K562 (cell line): ENCODE measurements around the gene TUT1. TPM values are rescaled to one million over a fixed set of nuclear protein-coding genes. Genes with fewer than 3 reads are reported as not detected.

Experiments used
- ATAC-seq: fragments of 200-7000 bp; cut with Tn5 transposase; 3 replicates; pipeline ENCODE4 v1.9.1; 2020; ENCODE audit warnings: moderate library complexity
- BruUV-seq: library from RNA; stranded (reverse); fragments of 400-500 nt; replicated peaks from 2 replicates; lab custom pipeline; 2021; lab: Mats Ljungman, UMichigan
- CTCF ChIA-PET: fragments of 300-600 bp; formaldehyde crosslinking; extraction: SDS; loops from one replicate; lab custom pipeline; 2021; ENCODE audit warnings: low intra/inter-chr PET ratio; lab: Yijun Ruan, JAX
- POLR2A ChIA-PET: fragments of 300-600, 350-650 bp; sonication (Branson Sonifier 250); formaldehyde crosslinking; extraction: SDS; loops from one replicate; lab custom pipeline; 2021; ENCODE audit warnings: antibody characterized with exemption, inconsistent platforms; lab: Yijun Ruan, JAX
- DNase-seq, 4 experiments: peaks; one replicate each; pipeline versions ENCODE4 v3.0.0 to v3.0.0-alpha.2; 2011 to 2018; ENCODE audit warnings: low spot score in 3 of 4, mixed read lengths in 3 of 4; ENCODE audit errors: extremely low read depth in 1 of 4
- FAIRE-seq: peaks from 2 replicates; lab custom pipeline; 2011; peaks lifted over from hg19 to GRCh38; lab: Jason Lieb, UNC
- H2AFZ ChIP-seq: 2 replicates; pipeline ENCODE4 v1.6.0; 2011; ENCODE audit warnings: low read depth, low read length, control low read depth, inconsistent platforms
- H3K27ac ChIP-seq: fragments of 200-600 bp; 3 replicates; pipeline ENCODE4 v1.8.0; 2011; ENCODE audit warnings: low read depth, mild to moderate bottlenecking, control low read depth, inconsistent platforms, low read length, moderate library complexity, mixed read lengths; ENCODE audit errors: extremely low read depth
- H3K27me3 ChIP-seq, 2 experiments: fragments of 300-600 bp in 1 of 2; 2 replicates in 1 of 2; 3 replicates in 1 of 2; pipeline versions ENCODE4 v1.6.0 to v1.8.0; 2011; ENCODE audit warnings: inconsistent platforms in 2 of 2, low read length in 2 of 2, mild to moderate bottlenecking in 1 of 2, mixed read lengths in 1 of 2, moderate library complexity in 1 of 2; ENCODE audit not compliant: control insufficient read depth in 2 of 2, insufficient read depth in 2 of 2
- H3K36me3 ChIP-seq: fragments of 300-600 bp; 3 replicates; pipeline ENCODE4 v1.8.0; 2011; ENCODE audit warnings: mild to moderate bottlenecking, low read length, inconsistent platforms; ENCODE audit not compliant: control insufficient read depth, insufficient read depth
- H3K4me1 ChIP-seq, 2 experiments: fragments of 200-600 bp in 1 of 2; replicated peaks in 1 of 2; 2 replicates in 1 of 2; 3 replicates in 1 of 2; pipeline versions ENCODE4 v1.5.1 to v1.8.0; 2011; ENCODE audit warnings: inconsistent platforms in 2 of 2, low read length in 2 of 2, mild to moderate bottlenecking in 1 of 2, mixed read lengths in 1 of 2, moderate library complexity in 1 of 2; ENCODE audit not compliant: control insufficient read depth in 2 of 2, insufficient read depth in 2 of 2
- H3K4me2 ChIP-seq: 2 replicates; pipeline ENCODE4 v1.6.1; 2011; ENCODE audit warnings: low read length, control low read depth, inconsistent platforms, mixed read lengths; ENCODE audit not compliant: insufficient read depth
- H3K4me3 ChIP-seq: fragments of 200-600 bp; sonication (generic), shearing (Covaris generic); 2 replicates; pipeline ENCODE4 v1.5.1; 2016; ENCODE audit warnings: control low read depth, inconsistent platforms
- H3K79me2 ChIP-seq: fragments of 200-600 bp; 3 replicates; pipeline ENCODE4 v1.8.0; 2011; ENCODE audit warnings: low read length, inconsistent platforms; ENCODE audit not compliant: control insufficient read depth, insufficient read depth
- H3K9ac ChIP-seq, 2 experiments: 2 replicates each; pipeline versions ENCODE4 v1.6.0 to v1.6.1; 2011; ENCODE audit warnings: low read depth in 2 of 2, low read length in 2 of 2, control low read depth in 1 of 2, inconsistent platforms in 1 of 2, mild to moderate bottlenecking in 1 of 2, mixed read lengths in 1 of 2; ENCODE audit not compliant: insufficient read depth in 1 of 2
- H3K9me1 ChIP-seq: one replicate; pipeline ENCODE4 v1.6.0; 2011; ENCODE audit warnings: inconsistent platforms, mild to moderate bottlenecking, low read length, moderate library complexity; ENCODE audit not compliant: control insufficient read depth, insufficient read depth
- H3K9me3 ChIP-seq: replicated peaks from 2 replicates; pipeline ENCODE4 v1.5.1; 2011; ENCODE audit warnings: low read depth, low read length, inconsistent platforms; ENCODE audit not compliant: control insufficient read depth, insufficient read depth
- H4K20me1 ChIP-seq: replicated peaks from 2 replicates; pipeline ENCODE4 v1.6.1; 2011; ENCODE audit warnings: low read length, inconsistent platforms, mixed read lengths; ENCODE audit not compliant: control insufficient read depth, insufficient read depth
- CREB1 ChIP-seq, 2 experiments: sonication (generic) in 1 of 2; formaldehyde crosslinking in 1 of 2; IDR thresholded peaks; 2 replicates each; pipeline versions ENCODE4 v1.6.1 to v1.8.0; 2012 to 2022; ENCODE audit warnings: inconsistent platforms in 1 of 2, mild to moderate bottlenecking in 1 of 2, missing genetic modification reagents in 1 of 2, moderate library complexity in 1 of 2
- CTCF ChIP-seq, 3 experiments: IDR thresholded peaks in 2 of 3; conservative IDR thresholded peaks in 1 of 3; 2 replicates each; pipeline ENCODE4 v1.5.1; 2011 to 2012; ENCODE audit warnings: low read length in 3 of 3, mild to moderate bottlenecking in 3 of 3, control low read depth in 2 of 3, improper control_type of control experiment in 1 of 3, inconsistent platforms in 1 of 3, low read depth in 1 of 3, mixed read lengths in 1 of 3, moderate library complexity in 1 of 3; ENCODE audit not compliant: insufficient read depth in 2 of 3
- ELK1 ChIP-seq: sonication (generic); formaldehyde crosslinking; IDR thresholded peaks from 2 replicates; pipeline ENCODE4 v1.8.1; 2022; ENCODE audit warnings: missing genetic modification reagents
- EP400 ChIP-seq: fragments of 450-650 bp; IDR thresholded peaks from 2 replicates; pipeline ENCODE4 v1.6.1; 2017; ENCODE audit warnings: antibody characterized with exemption, mild to moderate bottlenecking, moderate library complexity
- KLF6 ChIP-seq: fragments of 250-450 bp; sonication (Bioruptor Pico); IDR thresholded peaks from 2 replicates; pipeline ENCODE4 v1.4.0; 2020; ENCODE audit warnings: mild to moderate bottlenecking, moderate library complexity, borderline replicate concordance
- NONO ChIP-seq, 2 experiments: fragments of 200-400 bp in 1 of 2; fragments of 450-650 bp in 1 of 2; formaldehyde crosslinking in 1 of 2; IDR thresholded peaks; 2 replicates each; pipeline ENCODE4 v1.6.1; 2017; ENCODE audit warnings: low read depth in 2 of 2, mild to moderate bottlenecking in 2 of 2, moderate library complexity in 2 of 2, low read length in 1 of 2
- NRF1 ChIP-seq, 2 experiments: fragments of 450-650 bp; IDR thresholded peaks in 1 of 2; conservative IDR thresholded peaks in 1 of 2; 2 replicates each; pipeline ENCODE4 v1.6.1; 2014; ENCODE audit warnings: mild to moderate bottlenecking in 2 of 2
- SMC3 ChIP-seq: conservative IDR thresholded peaks from 2 replicates; pipeline ENCODE4 v1.6.1; 2011; ENCODE audit warnings: low read depth, low read length, improper control_type of control experiment; ENCODE audit not compliant: insufficient read depth
- TCF7L2 ChIP-seq: fragments of 150-350 bp; IDR thresholded peaks from 2 replicates; pipeline ENCODE4 v1.6.1; 2016; ENCODE audit warnings: low read depth, mild to moderate bottlenecking, low read length, moderate library complexity
- TOE1 ChIP-seq, 2 experiments: fragments of 450-650 bp in 1 of 2; sonication (generic) in 1 of 2; formaldehyde crosslinking in 1 of 2; IDR thresholded peaks; 2 replicates each; pipeline versions ENCODE4 v1.7.1 to v1.8.0; 2016 to 2022; ENCODE audit warnings: borderline replicate concordance in 2 of 2, mild to moderate bottlenecking in 2 of 2, antibody characterized with exemption in 1 of 2, inconsistent platforms in 1 of 2, low read depth in 1 of 2, missing genetic modification reagents in 1 of 2, moderate library complexity in 1 of 2
- USF1 ChIP-seq: sonication (generic); formaldehyde crosslinking; IDR thresholded peaks from 2 replicates; pipeline ENCODE4 v1.9.0; 2022; ENCODE audit warnings: mild to moderate bottlenecking, missing genetic modification reagents
- ZFX ChIP-seq: sonication (generic); formaldehyde crosslinking; IDR thresholded peaks from 2 replicates; pipeline ENCODE4 v1.8.0; 2022; ENCODE audit warnings: mild to moderate bottlenecking, missing genetic modification reagents, moderate library complexity
- ZNF184 ChIP-seq: sonication (generic); formaldehyde crosslinking; IDR thresholded peaks from 2 replicates; pipeline ENCODE4 v1.5.0; 2020; ENCODE audit warnings: missing genetic modification reagents
- ZNF384 ChIP-seq: IDR thresholded peaks from 2 replicates; pipeline ENCODE4 v1.6.1; 2012; ENCODE audit warnings: low read depth, low read length, improper control_type of control experiment
- WGBS: fragments of 100-300 bp; shearing (Covaris generic); methylation state at CpG from one replicate; pipeline ENCODE4 v1.1.6; 2016; ENCODE audit warnings: low coverage, mixed read lengths; ENCODE audit not compliant: insufficient coverage; ENCODE audit errors: missing lambda C conversion rate; 5-methylcytosine and 5-hydroxymethylcytosine counted together
- in situ Hi-C: fragments of 300-500 bp; cut with MboI; formaldehyde crosslinking; loops from 4 replicates; pipeline ENCODE4 v1.15.0; 2018; ENCODE audit warnings: inconsistent platforms, mixed read lengths
- intact Hi-C: fragments of 100-400 bp; cut with micrococcal nuclease; formaldehyde crosslinking; loops from 2 replicates; pipeline ENCODE4 v1.14.2; 2022
- polyA plus RNA-seq, 8 experiments: library from polyadenylated mRNA; depleted of rRNA in 4 of 8; stranded (reverse) in 5 of 8; unstranded in 3 of 8; fragments of >200 nt; fragmentation: Nextera tagmentation in 2 of 8; fragmentation: Illumina TruSeq in 1 of 8; extraction: Ambion mirVana in 2 of 8; extraction: Trizol in 1 of 8; gene quantifications; 2 replicates each; pipeline versions ENCODE4 v1.2.1 to v1.2.3, GENCODE V29; 2011 to 2014; ENCODE audit warnings: inconsistent platforms in 1 of 8, missing spikeins in 1 of 8
- total RNA-seq, 7 experiments: library from RNA; depleted of rRNA in 6 of 7; stranded (reverse); fragments of >200 nt in 6 of 7; fragmentation: Illumina TruSeq in 2 of 7; extraction: Trizol in 2 of 7; gene quantifications; 2 replicates each; pipeline versions ENCODE4 v1.2.1 to v1.2.3, GENCODE V29; 2011 to 2021; ENCODE audit warnings: low replicate concordance in 1 of 7

Gene TUT1
- total and polyA plus RNA-seq, 9 of the 15 experiments (the other 6 are each of a cell fraction or from before 2014, with no cell fraction given), result 0.66 to 44.3 (median 15.7) TPM

- TF ChIP-seq KLF6 (no peak), ZFX (0 out of 2 replicates have a peak, but pooled peaks have one; percentile 3), CREB1 (IDR thresholded peaks at IDR 0.05) (0 out of 2 replicates have a peak, but pooled peaks have one; percentile 13), CREB1 (CRISPR knock-in tag; IDR thresholded peaks at IDR 0.05) (no peak), TCF7L2 (no peak), NONO (IDR thresholded peaks at IDR 0.05; ENCODE audit: low read depth in 2 of 2, low read length in 1 of 2) (no peak), TOE1 (IDR thresholded peaks at IDR 0.05; ENCODE audit: borderline replicate concordance) (no peak), TOE1 (CRISPR knock-in tag; IDR thresholded peaks at IDR 0.05; ENCODE audit: borderline replicate concordance, low read depth) (no peak)
Measured at GRCh38 chr11:62592146-62592815, 958 bp upstream of the TUT1 start (continued).

GRCh38 chr11:62588966-62589637, 2.2 kb downstream of the TUT1 start:
- Histone ChIP-seq H3K27ac (0 out of 3 replicates have a peak overlapping the region, but pooled peaks have one; percentile 0), H4K20me1 (no peaks in the 10 kb centered on the region), H3K27me3 (no peaks in the 10 kb centered on the region), H3K9me1 (no peaks in the 10 kb centered on the region), H2AFZ (no peak overlapping the region), H3K4me2 (no peak overlapping the region), H3K9ac (peak overlapping the region in 1 of 2 experiments; percentile 41; a peak in 2 of 4 replicates), H3K79me2 (peaks cover 59% of the 10 kb centered on the region), H3K4me3 (no peak overlapping the region), H3K9me3 (no peaks in the 10 kb centered on the region), H3K36me3 (peaks cover 60% of the 10 kb centered on the region), H3K4me1 (peaks cover 23 to 25% of the 10 kb centered on the region in 2 experiments)
- TF ChIP-seq CTCF (IDR thresholded peaks at IDR 0.05 in 2 of 3, conservative IDR thresholded peaks at IDR 0.05 in 1 of 3; ENCODE audit: insufficient read depth in 2 of 3, low read depth in 1 of 3, low read length in 3 of 3) (peak; percentile 44 to 59 (median 46); a peak in 4 of 6 replicates), ELK1 (no peak), SMC3 (0 out of 2 replicates have a peak, but pooled peaks have one; percentile 8), ZNF184 (CRISPR knock-in tag) (no peak), NRF1 (conservative IDR thresholded peaks at IDR 0.05 in 1 of 2, IDR thresholded peaks at IDR 0.05 in 1 of 2) (0 out of 4 replicates have a peak, but pooled peaks of 1 of the 2 experiments have one; percentile 12), ZNF384 (peak; percentile 80), USF1 (CRISPR knock-in tag) (0 out of 2 replicates have a peak, but pooled peaks have one; percentile 29), EP400 (no peak)
- DNase-seq, result peak in 1 of 4 experiments; percentile 61
- intact Hi-C loops, result no loop called here
- ATAC-seq, result no peak
- WGBS, result 64% methylated on average over 18 of the region's 18 CpGs
- peak; percentile 15 for FAIRE-seq
- CTCF ChIA-PET, result no interaction called here
- no TSS peak for BruUV-seq
- POLR2A ChIA-PET, result interaction anchor here (0.7 to 2.8 kb wide), 2 partner anchors 12 to 15 kb away, joined by 3 to 12 read pairs; partner anchors contain the start of gene EEF1G
- in situ Hi-C loops, result no loop called here
